Stimulated activated CD4-positive, alpha-beta T cell treated with anti-CD3 and anti-CD28 coated beads, Interleukin-4, amount 100 ng/mL, for 24 hours (primary cell): ENCODE data around the gene RASGRF1.

ENCODE experiments used
- DNase-seq: peaks from one replicate; pipeline ENCODE4 v3.0.0-alpha.2; 2020

RASGRF1 gene

GRCh38 chr15:79093352-79093935 is 2.9 kb upstream of the RASGRF1 start:
- no peak for DNase-seq

GRCh38 chr15:79092382-79092781 is 1.8 kb upstream of the RASGRF1 start:
- DNase-seq = no peak

- DNase-seq = peak; percentile 14
Measured at GRCh38 chr15:79091204-79091867, 756 bp upstream of the RASGRF1 start.

DNA sequence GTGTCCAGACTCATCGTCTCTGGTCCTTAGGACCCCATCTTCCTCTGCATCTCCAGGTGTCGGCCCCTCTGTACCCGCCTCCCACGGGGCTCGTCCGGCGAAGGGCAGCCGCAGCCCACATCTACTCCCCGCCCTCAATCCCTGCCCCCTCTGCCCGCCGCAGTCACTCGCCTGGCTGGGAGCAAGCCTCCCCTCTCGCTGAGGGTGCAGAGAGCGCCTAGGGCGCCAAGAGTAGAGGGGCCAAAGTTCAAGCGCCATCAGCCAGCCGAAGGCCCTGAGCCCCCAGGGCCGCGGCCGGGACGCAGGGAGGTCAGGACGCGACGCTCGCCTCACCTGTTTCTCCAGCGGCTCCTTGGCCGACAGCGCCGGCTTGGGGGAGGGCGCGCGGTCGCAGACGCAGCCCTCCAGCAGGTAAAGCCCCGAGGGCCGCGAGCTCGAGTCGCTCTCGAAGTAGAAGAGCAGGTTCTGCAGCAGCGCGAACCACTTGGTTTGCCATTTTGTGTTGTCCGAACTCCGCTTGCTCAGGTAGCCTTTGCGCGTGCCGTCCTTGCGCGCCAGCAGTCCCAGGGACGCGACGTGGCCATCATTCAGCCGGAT is 592 bp downstream of the RASGRF1 start:
- DNase-seq = no peak

DNA sequence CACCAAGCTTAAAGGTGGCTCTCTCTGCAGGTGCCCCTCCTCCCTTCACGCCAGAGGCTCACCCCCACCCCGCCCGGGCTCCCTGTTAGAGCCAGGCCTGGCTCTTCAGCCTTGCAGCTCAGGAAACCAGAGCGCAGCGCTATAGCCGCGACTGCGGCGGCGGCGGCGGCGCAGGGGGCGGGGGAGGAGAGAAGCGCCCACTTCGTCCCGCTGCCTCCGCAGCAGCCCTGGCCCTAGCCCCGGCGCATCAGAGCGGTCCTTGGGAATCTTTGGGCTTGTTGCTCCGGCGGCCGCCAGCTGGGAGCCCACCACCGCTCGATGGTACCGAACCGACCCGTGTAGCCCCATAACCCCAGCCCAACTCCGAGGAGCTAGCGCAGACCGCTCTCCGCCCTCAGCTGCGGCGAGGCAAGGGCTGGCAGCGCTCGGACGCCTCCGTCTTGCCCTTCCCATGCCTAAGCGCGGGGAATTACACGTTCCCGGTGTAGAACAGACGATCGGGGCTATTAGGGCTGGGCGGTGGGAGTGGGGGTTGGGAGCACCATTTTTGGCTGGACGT is 1.2 kb downstream of the RASGRF1 start:
- DNase-seq = no peak

DNA sequence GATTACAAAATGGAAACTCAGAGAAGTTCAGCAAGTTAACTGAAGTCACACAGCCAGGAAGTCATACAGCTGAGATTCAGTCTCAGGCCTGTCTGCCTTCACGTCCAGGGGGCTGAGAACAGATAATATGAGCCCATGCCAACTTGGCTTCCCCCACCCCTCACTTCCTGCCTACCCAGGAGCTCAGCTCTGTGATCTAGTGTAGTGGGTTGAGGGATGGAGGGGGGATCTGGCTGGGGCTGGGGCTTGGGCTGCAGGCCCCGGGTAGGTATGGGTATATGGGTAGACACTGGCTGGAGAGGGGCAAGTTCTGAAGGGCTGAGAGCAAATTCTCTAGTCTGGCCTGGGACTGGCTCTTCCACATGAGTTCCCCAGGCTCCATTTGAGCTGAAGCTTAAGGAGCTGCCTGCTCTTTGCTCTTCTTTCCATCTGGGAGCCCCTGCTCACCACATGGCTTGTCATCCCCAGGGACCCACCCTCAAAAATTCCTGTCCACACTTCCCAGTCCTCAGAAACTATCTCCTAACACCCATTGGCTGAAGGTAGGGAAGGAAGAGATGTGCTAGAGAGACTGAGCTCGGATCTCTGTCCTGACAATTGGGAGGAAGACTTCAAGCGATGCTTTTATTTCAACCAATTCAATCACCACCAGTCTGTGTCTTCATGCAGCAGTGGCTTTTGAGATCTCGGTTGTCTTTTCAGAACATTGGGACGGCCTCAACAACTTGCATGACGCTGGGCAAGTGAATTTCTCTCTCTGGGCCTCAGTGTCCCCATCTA is 2.0 kb downstream of the RASGRF1 start:
- no peak for DNase-seq

DNA sequence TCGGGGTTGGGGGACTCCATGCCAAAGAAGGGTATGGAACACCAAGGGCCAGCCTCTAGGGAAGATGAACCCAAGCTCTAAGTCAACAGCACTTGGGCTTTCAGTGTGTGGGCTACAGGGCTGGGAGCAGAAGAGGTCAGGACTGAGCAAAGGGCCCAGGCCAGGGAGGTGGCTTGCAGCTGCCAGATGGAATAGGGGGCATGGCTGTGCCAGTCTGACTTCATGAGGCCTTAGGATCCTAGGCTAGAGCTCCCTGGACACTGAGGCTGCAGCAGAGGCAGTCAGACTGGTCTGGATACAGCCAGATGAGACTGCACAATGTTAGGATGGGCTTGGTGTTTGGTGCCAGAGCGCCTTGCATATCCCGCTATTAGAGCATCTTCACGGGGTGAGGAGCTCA is 3.8 kb downstream of the RASGRF1 start:
- no peak for DNase-seq

- no peak for DNase-seq
Measured at GRCh38 chr15:79084308-79084968, 6.1 kb downstream of the RASGRF1 start.

GRCh38 chr15:79083154-79083553 is 7.4 kb downstream of the RASGRF1 start:
- DNase-seq = no peak

GRCh38 chr15:79082363-79083070 is 8.1 kb downstream of the RASGRF1 start:
- no peak for DNase-seq

- DNase-seq = no peak
Measured at GRCh38 chr15:79078763-79079410, 11.7 kb downstream of the RASGRF1 start.

DNA sequence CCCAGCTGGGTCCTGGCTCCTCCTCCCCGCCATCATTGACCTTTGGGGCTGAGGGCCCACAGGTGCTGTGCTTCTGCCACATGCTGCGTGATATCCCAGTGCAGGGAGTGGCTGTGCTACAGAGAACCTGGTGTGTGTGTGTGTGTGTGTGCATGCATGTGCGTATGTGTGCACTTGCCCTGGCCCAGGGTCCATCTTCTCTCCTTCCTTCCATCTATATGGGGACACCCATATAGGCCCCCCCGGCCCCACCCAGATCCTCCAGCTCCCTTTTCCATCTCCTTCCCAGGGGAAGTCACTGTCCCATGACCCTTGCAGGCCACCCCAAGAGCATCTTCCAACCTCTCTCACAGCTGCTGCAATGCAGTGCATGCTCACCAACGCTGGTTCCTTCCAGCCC is 12.6 kb downstream of the RASGRF1 start:
- DNase-seq = no peak

DNA sequence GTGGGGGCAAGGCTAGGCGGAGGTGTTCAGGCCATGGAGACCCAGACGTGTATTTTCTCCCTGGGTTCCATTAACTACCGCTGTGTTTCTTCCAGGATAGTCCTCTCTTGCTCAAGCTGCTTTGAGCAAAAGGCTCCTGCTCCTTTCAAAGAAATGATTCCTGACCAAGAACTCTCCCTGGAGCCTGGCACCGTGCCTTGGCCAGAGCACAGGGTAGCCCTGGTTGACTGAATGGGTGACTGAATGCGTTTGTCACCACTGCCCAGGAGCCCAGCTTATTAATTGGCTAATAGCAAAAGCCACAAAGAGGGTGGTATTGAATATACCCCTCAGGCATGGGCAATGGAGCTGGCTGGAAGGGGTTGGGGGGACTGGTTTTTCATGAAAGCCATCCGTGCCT is 13.9 kb downstream of the RASGRF1 start:
- no peak for DNase-seq

GRCh38 chr15:79075256-79075655 is 15.3 kb downstream of the RASGRF1 start:
- no peak for DNase-seq

GRCh38 chr15:79073336-79073735 is 17.2 kb downstream of the RASGRF1 start:
- no peak for DNase-seq

GRCh38 chr15:79071901-79072300 is 18.7 kb downstream of the RASGRF1 start:
- no peak for DNase-seq

DNA sequence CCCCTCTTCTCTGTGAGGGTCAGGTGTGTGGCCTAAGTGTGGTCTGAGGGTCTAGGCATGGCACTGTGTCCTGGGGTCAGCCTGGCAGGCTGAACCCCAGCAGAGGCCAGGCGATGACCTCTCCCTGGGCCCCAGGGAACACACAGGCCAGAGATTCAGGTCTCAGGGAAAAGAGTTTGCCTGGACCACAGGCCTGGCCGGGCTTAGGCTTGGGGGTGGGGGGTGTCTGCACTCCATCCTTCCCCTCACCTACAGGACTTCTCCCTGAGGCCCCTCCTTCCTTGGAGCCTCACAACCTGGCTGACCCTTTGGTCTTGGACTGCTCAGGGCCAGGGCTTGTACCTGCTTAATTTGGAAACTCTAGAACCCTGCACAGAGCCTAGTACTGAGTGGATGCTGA is 21.8 kb downstream of the RASGRF1 start:
- DNase-seq = no peak

GRCh38 chr15:79067969-79068368 is 22.6 kb downstream of the RASGRF1 start:
- no peak for DNase-seq

DNA sequence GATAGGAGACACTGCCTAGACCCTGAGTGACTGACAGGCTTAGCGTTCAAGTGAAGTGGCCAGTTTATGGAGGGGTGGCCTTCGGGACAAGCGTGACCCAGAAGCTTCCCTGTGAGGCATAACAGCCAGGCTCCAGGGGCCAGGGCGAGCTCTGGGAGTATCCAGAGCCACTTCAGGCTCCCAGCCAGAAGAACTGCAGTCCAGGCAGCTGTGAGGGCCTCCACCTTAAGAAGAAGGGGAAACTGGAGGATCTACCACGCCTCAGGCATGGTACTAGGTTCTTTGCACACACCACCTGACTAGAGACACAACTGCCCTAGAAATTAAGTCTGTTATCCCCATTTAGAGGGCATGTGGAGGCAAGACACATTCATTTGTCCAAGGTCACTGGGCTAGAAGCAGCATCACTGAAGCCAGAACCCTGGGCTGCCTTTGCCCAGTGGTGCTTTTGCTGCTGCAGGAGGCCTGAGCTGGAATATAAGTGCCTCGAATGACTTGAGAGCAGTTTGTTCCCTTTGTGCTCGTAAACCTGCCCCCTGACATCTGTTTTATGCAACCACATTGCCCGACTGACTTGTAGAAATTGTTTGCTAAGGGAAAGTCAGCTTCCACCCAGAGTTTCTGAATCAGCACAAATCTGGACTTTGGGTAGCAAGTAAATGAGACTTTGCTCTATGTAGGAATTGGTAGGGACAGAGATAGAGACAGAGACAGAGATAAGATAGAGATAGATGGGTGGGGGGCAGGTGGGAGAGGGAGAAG is 23.3 kb downstream of the RASGRF1 start:
- no peak for DNase-seq

DNA sequence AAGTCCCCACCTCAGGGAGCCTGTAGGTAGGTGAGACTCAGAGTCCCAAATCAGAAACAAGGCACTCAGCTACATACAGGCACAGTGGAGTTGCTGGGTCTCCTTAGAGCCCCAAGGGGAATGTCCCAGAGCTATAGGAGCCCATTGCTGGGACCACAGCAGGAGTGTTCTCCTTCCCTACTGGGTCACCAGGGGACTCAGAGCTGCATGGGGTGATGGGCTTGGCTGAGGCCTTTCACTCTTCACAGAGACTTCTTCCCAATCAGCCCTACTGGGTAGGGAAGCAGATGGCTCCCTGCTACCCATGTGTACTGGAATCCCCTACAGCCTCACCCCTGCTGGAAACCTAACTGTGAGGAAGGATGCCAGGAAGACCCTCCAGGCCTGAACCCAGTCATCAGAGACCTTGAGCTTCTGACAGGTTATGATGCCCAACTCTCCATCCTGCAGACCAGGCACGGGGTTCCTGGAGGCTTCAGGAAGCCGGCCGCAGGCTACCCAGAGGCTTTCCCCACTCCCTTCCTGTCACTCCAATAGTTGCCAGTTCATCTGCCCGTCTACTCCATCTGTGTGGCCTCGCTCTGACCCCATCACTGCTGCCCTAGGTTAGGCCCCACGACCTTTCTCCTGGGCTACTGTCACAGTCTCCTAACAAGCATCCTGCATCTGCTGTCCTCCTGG is 24.0 kb downstream of the RASGRF1 start:
- DNase-seq = no peak
